Type B pancreatic cell (in vitro differentiated cells): ENCODE data around the gene TFDP1. TPM values are rescaled to one million over a fixed set of nuclear protein-coding genes. Genes with fewer than 3 reads are reported as not detected.

ENCODE experiments used
- DNase-seq: peaks from one replicate; pipeline ENCODE4 v3.0.0; 2021; ENCODE audit warnings: mixed read lengths; ENCODE audit not compliant: unreplicated experiment; ENCODE audit errors: extremely low spot score
- H3K27ac Mint-ChIP-seq: 2 replicates; pipeline ENCODE4 v1.8.0; 2021; ENCODE audit warnings: mild to moderate bottlenecking, mixed read lengths
- H3K27me3 Mint-ChIP-seq: 2 replicates; pipeline ENCODE4 v1.8.0; 2021; ENCODE audit warnings: mixed read lengths
- H3K36me3 Mint-ChIP-seq: 2 replicates; pipeline ENCODE4 v1.8.0; 2021; ENCODE audit warnings: mixed read lengths
- H3K4me1 Mint-ChIP-seq: one replicate; pipeline ENCODE4 v1.8.0; 2021; ENCODE audit warnings: mixed read lengths; ENCODE audit not compliant: unreplicated experiment
- H3K4me3 Mint-ChIP-seq: 2 replicates; pipeline ENCODE4 v1.8.0; 2021; ENCODE audit warnings: mild to moderate bottlenecking, mixed read lengths
- H3K9me3 Mint-ChIP-seq: 2 replicates; pipeline ENCODE4 v1.8.0; 2021; ENCODE audit warnings: mixed read lengths
- total RNA-seq: library from RNA; stranded (reverse); gene quantifications from 2 replicates; pipeline ENCODE4 v1.2.1, GENCODE V29; 2021; ENCODE audit warnings: low replicate concordance
- TF ChIP-seq, protein P1 (sequence below): fragments of 200-600 bp; sonication (generic); conservative IDR thresholded peaks from 2 replicates; pipeline ENCODE4 v1.5.0; 2021; ENCODE audit warnings: antibody characterized with exemption, mild to moderate bottlenecking

TFDP1 gene
- total RNA-seq, 1 donor from 2014 or later, result 78.8 TPM

DNA sequence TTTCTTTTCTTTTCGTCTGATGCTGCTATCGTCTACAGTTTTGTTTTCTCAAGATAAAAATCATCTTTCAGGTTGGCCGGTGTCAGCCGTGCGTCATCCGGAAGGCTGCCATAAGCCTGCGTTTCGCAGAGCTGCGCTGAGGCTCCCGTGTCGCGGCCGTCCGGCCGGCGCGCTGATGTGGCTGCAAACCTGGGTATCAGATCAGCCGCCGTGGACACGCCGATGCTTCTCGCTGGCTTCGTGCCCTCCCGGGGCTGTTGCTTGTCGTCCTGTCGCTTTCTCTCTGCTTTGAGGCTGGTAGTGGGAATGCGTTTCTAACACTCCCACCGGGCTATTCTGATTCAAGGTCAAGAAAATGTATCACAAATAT lies 45.9 kb upstream of the TFDP1 start:
- Mint-ChIP-seq H3K27ac (no peak overlapping the region), H3K36me3 (peaks cover 30% of the 10 kb centered on the region)

DNA sequence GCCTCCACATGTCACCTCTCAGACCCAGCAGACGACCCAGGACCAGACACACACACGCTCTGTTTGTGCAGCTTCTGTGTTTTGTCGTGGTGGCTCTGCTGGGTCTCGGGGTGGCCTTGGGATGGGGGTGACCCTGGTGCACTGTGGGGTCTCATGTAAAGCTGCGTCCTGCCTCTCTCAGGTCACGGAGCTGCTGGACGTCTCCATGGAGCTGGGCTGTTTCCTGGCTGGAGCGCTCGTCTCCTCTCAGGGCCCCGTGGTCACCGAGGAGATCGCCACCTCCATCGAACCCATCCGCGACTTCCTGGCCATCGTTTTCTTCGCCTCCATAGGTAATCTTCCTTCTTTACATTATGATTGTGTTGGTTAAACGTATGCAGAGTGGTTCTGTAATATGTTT lies 45.4 kb upstream of the TFDP1 start:
- peaks cover 7% of the 10 kb centered on the region for H3K4me1 Mint-ChIP-seq
- peaks cover 33% of the 10 kb centered on the region for H3K36me3 Mint-ChIP-seq
- peaks cover 8% of the 10 kb centered on the region for H3K9me3 Mint-ChIP-seq
- TF ChIP-seq, protein P1, sequence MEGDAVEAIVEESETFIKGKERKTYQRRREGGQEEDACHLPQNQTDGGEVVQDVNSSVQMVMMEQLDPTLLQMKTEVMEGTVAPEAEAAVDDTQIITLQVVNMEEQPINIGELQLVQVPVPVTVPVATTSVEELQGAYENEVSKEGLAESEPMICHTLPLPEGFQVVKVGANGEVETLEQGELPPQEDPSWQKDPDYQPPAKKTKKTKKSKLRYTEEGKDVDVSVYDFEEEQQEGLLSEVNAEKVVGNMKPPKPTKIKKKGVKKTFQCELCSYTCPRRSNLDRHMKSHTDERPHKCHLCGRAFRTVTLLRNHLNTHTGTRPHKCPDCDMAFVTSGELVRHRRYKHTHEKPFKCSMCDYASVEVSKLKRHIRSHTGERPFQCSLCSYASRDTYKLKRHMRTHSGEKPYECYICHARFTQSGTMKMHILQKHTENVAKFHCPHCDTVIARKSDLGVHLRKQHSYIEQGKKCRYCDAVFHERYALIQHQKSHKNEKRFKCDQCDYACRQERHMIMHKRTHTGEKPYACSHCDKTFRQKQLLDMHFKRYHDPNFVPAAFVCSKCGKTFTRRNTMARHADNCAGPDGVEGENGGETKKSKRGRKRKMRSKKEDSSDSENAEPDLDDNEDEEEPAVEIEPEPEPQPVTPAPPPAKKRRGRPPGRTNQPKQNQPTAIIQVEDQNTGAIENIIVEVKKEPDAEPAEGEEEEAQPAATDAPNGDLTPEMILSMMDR, result no peak
- no peak overlapping the region for H3K27ac Mint-ChIP-seq
- no peak overlapping the region for H3K4me3 Mint-ChIP-seq
- H3K27me3 Mint-ChIP-seq, result no peaks in the 10 kb centered on the region
- no peak for DNase-seq

More for the DNA sequence above, 45.9 kb upstream of the TFDP1 start:
- TF ChIP-seq, protein P1, result no peak
- Mint-ChIP-seq H3K4me3 (no peak overlapping the region), H3K4me1 (peaks cover 6% of the 10 kb centered on the region), H3K9me3 (peaks cover 8% of the 10 kb centered on the region), H3K27me3 (no peaks in the 10 kb centered on the region)
- DNase-seq, result no peak

DNA sequence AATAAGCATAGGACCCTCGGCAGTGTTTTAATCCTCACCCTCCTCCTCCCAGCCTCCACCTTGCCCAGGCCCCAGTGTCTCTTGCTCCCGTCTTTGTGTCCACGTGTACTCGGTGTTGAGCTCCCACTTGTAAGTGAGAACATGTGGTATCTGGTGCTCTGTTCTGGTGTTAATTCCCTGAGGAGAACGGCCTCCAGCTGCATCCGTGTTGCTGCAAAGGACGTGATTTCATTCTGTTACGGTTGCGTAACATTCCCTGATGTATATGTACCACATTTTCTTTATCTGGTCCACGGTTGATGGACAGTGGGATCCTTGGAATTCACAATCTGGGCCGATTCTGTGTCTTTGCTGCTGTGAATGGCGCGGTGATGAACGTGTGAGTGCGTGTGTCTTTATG lies 44.7 kb upstream of the TFDP1 start:
- no peaks in the 10 kb centered on the region for H3K27me3 Mint-ChIP-seq
- peaks cover 8% of the 10 kb centered on the region for H3K9me3 Mint-ChIP-seq
- TF ChIP-seq, protein P1, result no peak
- H3K4me1 Mint-ChIP-seq, result peaks cover 13% of the 10 kb centered on the region
- no peak overlapping the region for H3K27ac Mint-ChIP-seq
- DNase-seq, result no peak
- H3K36me3 Mint-ChIP-seq, result peaks cover 33% of the 10 kb centered on the region
- H3K4me3 Mint-ChIP-seq, result no peak overlapping the region

DNA sequence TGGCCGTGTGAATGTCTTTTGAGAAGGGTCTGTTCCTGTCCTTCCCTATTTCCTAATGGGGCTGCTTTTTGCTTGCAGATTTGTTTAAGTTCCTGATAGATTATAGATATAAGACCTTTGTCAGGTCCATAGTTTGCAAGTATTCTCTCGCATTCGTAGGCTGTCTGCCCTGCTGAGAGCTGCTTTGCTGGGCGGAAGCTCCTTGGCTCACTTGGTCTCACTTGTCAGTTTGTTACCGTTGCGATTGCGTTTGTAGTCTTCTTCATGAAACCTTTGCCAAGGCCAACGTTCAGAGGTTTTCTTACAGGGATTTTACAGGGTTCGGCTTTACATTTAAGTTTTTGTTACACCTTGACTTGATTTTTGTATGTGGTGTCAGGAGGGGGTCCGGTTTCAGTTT lies 44.0 kb upstream of the TFDP1 start:
- no peak overlapping the region for H3K4me3 Mint-ChIP-seq
- no peak for DNase-seq
- TF ChIP-seq, protein P1, result no peak
- H3K36me3 Mint-ChIP-seq, result peaks cover 30% of the 10 kb centered on the region
- H3K9me3 Mint-ChIP-seq, result peaks cover 8% of the 10 kb centered on the region
- H3K27ac Mint-ChIP-seq, result no peak overlapping the region
- peaks cover 20% of the 10 kb centered on the region for H3K4me1 Mint-ChIP-seq
- H3K27me3 Mint-ChIP-seq, result no peaks in the 10 kb centered on the region

DNA sequence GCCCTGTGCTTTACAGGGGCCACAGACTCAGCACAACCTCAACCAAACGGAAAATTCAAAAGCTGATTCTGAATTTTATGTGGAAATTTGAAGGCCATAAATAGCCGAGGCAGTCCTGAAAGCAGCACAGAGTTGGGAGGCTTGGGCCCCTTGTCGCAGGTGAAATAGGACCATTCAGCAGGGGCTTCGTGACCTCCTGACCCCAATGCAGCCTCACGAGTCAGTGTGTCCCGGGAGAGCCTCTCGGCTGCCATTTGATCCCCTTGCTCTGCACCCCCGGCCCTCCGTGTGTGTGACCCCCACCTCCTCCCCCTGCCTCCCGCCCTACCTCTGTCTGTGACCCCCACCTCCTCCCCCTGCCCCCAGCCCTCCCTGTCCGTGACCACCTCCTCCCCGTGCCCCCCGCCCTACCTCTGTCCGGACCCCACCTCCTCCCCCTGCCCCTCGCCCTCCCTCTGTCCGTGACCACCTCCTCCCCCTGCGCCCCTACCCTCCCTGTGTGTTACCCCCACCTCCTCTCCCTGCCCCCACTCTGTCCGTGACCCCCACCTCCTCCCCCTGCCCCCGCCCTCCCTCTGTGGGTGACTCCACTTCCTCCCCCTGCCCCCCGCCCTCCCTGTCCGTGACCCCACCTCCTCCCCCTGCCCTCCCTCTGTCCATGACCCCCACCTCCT lies 41.7 kb upstream of the TFDP1 start:
- Mint-ChIP-seq H3K4me1 (peaks cover 33% of the 10 kb centered on the region), H3K36me3 (peaks cover 29% of the 10 kb centered on the region), H3K27ac (no peak overlapping the region)

More for the DNA sequence above, 41.7 kb upstream of the TFDP1 start:
- Mint-ChIP-seq H3K9me3 (peaks cover 8% of the 10 kb centered on the region), H3K27me3 (no peaks in the 10 kb centered on the region), H3K4me3 (no peak overlapping the region)
- DNase-seq, result no peak
- TF ChIP-seq, protein P1, result no peak
